Measurements from ENCODE around the gene CCN6.
A peak's percentile ranks its signal among the peaks of the same experiment; 100 is the strongest.

The CCN6 gene

DNA sequence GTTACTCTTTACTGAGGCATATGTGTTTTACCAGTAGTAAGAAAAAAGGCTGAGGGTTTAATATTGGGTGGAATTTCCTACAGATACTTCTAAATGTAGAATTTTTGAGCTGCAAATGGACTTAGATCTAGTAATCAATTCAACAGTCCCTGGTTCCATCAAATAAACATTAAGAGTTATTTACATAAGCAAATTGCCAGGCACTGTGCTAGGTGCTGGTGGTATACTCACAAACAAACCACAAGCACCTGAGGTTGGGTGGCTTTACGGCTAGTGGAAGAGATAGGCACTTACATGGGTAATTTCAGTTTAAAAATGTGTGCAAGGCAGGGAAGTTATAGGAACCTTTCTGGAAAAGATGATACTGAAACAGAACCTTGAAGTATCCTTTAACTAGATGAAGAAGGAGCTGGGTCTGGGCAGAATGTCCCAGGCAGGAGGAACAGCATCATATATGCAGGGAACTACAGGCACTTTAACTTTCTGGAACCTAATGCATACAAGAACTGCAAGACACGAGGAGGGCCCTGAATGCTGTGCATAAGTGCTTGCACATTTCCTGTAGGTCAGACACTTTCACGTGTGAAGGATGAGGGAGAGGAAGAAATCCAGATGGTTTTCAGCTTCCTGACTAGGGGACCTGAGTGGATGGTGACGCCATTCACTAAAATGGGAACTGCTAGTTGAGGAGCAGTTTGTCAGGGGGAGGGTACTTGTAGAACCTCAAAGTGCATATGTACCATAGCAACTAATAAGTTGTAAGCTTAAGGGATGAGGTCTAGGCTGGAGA is 4.5 kb downstream of the CCN6 start:
- 86% methylated on average over 4 of the region's 4 CpGs for WGBS
- H3K9ac ChIP-seq (ENCODE audit: low read depth, low read length), result no peak overlapping the region
- H3K4me3 ChIP-seq (ENCODE audit: low read length), result no peak overlapping the region
- H3K4me1 ChIP-seq (ENCODE audit: insufficient read depth, low read length), result no peaks in the 10 kb centered on the region
- no peaks in the 10 kb centered on the region for H3K9me3 ChIP-seq (ENCODE audit: insufficient read depth, low read depth, low read length)
- H3K27ac ChIP-seq (ENCODE audit: low read depth, low read length), result no peak overlapping the region
- no peaks in the 10 kb centered on the region for H3K36me3 ChIP-seq (ENCODE audit: insufficient read depth, low read length)
- H3K27me3 ChIP-seq (ENCODE audit: insufficient read depth, low read length), result no peaks in the 10 kb centered on the region

- 92% methylated on average over 4 of the region's 4 CpGs for WGBS
- no peaks in the 10 kb centered on the region for H3K27me3 ChIP-seq (ENCODE audit: insufficient read depth, low read length)
- H3K4me1 ChIP-seq (ENCODE audit: insufficient read depth, low read length), result no peaks in the 10 kb centered on the region
- no peaks in the 10 kb centered on the region for H3K36me3 ChIP-seq (ENCODE audit: insufficient read depth, low read length)
- H3K9ac ChIP-seq (ENCODE audit: low read depth, low read length), result no peak overlapping the region
- H3K27ac ChIP-seq (ENCODE audit: low read depth, low read length), result no peak overlapping the region
- no peaks in the 10 kb centered on the region for H3K9me3 ChIP-seq (ENCODE audit: insufficient read depth, low read depth, low read length)
- no peak overlapping the region for H3K4me3 ChIP-seq (ENCODE audit: low read length)
These were observed 7.7 kb downstream of the CCN6 start for GRCh38 chr6:112061605-112062004.

GRCh38 chr6:112062966-112063365 is 9.1 kb downstream of the CCN6 start:
- H3K4me3 ChIP-seq (ENCODE audit: low read length), result no peak overlapping the region
- no peaks in the 10 kb centered on the region for H3K4me1 ChIP-seq (ENCODE audit: insufficient read depth, low read length)
- no peak overlapping the region for H3K27ac ChIP-seq (ENCODE audit: low read depth, low read length)
- no peaks in the 10 kb centered on the region for H3K27me3 ChIP-seq (ENCODE audit: insufficient read depth, low read length)
- H3K36me3 ChIP-seq (ENCODE audit: insufficient read depth, low read length), result no peaks in the 10 kb centered on the region
- H3K9me3 ChIP-seq (ENCODE audit: insufficient read depth, low read depth, low read length), result no peaks in the 10 kb centered on the region
- WGBS, result 92% methylated on average over 2 of the region's 3 CpGs
- H3K9ac ChIP-seq (ENCODE audit: low read depth, low read length), result no peak overlapping the region

DNA sequence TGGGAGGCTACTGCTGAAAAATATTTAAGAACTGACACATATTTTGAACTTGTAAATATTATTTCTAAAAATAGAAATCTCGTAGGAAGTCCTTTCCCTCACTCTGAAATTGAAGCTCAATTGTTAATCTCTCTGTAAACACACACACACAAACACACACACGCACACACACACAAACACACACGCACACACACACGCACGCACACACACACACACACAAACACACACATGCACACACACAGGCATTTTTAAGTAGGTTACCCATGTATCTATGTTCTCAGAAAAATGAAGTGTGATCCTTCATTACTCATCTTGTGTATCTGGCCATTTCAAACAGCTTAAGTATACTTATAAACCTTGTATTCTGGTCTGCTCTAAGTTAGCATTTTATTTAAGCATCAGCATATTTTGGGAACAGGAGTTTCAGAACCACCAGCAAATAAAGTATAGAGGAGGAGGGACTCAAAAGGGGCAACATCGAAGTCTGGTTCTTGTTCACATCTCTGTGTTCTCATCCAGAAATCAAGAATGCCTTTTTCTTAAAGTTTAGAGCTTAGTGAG is 11.6 kb downstream of the CCN6 start:
- WGBS, result 85% methylated on average over 6 of the region's 6 CpGs

GRCh38 chr6:112066606-112067005 is 12.7 kb downstream of the CCN6 start:
- WGBS, result 91% methylated on average over 3 of the region's 3 CpGs
- Histone ChIP-seq H3K4me3 (ENCODE audit: low read length) (no peak overlapping the region), H3K36me3 (ENCODE audit: insufficient read depth, low read length) (peaks cover 21% of the 10 kb centered on the region), H3K27ac (ENCODE audit: low read depth, low read length) (no peak overlapping the region), H3K27me3 (ENCODE audit: insufficient read depth, low read length) (no peaks in the 10 kb centered on the region), H3K9me3 (ENCODE audit: insufficient read depth, low read depth, low read length) (no peaks in the 10 kb centered on the region), H3K4me1 (ENCODE audit: insufficient read depth, low read length) (no peaks in the 10 kb centered on the region), H3K9ac (ENCODE audit: low read depth, low read length) (no peak overlapping the region)

More for the DNA sequence above, 11.6 kb downstream of the CCN6 start:
- H3K4me3 ChIP-seq (ENCODE audit: low read length), result no peak overlapping the region
- no peaks in the 10 kb centered on the region for H3K4me1 ChIP-seq (ENCODE audit: insufficient read depth, low read length)
- H3K27me3 ChIP-seq (ENCODE audit: insufficient read depth, low read length), result no peaks in the 10 kb centered on the region
- no peak overlapping the region for H3K27ac ChIP-seq (ENCODE audit: low read depth, low read length)
- H3K9me3 ChIP-seq (ENCODE audit: insufficient read depth, low read depth, low read length), result no peaks in the 10 kb centered on the region
- H3K9ac ChIP-seq (ENCODE audit: low read depth, low read length), result no peak overlapping the region
- H3K36me3 ChIP-seq (ENCODE audit: insufficient read depth, low read length), result peaks cover 11% of the 10 kb centered on the region

DNA sequence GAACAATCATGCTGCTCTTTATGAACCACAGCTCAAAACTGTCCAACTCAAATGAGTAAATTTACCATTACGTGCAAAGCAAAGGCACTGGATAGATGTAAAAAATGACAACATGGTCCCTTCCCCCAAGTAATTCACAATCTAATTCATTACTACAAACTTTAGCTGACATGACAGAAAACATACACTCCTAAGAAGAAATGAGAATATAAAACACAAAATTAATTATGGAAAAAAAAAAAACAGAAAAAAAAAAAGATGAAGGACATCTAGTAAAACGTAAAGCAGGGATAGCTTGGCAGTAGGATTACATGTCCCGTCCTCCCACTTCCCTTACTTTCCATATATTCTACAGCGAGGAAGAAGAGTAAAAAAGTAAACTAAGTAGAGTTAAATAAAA is 27.7 kb downstream of the CCN6 start:
- WGBS, result 94% methylated on average over 1 of the region's 4 CpGs
- H3K36me3 ChIP-seq (ENCODE audit: insufficient read depth, low read length), result peaks cover 66% of the 10 kb centered on the region
- no peaks in the 10 kb centered on the region for H3K27me3 ChIP-seq (ENCODE audit: insufficient read depth, low read length)
- no peak overlapping the region for H3K27ac ChIP-seq (ENCODE audit: low read depth, low read length)
- H3K9ac ChIP-seq (ENCODE audit: low read depth, low read length), result no peak overlapping the region
- no peak overlapping the region for H3K4me3 ChIP-seq (ENCODE audit: low read length)
- H3K4me1 ChIP-seq (ENCODE audit: insufficient read depth, low read length), result peaks cover 3% of the 10 kb centered on the region; the same call in 1 of the 2 replicates
- no peaks in the 10 kb centered on the region for H3K9me3 ChIP-seq (ENCODE audit: insufficient read depth, low read depth, low read length)

DNA sequence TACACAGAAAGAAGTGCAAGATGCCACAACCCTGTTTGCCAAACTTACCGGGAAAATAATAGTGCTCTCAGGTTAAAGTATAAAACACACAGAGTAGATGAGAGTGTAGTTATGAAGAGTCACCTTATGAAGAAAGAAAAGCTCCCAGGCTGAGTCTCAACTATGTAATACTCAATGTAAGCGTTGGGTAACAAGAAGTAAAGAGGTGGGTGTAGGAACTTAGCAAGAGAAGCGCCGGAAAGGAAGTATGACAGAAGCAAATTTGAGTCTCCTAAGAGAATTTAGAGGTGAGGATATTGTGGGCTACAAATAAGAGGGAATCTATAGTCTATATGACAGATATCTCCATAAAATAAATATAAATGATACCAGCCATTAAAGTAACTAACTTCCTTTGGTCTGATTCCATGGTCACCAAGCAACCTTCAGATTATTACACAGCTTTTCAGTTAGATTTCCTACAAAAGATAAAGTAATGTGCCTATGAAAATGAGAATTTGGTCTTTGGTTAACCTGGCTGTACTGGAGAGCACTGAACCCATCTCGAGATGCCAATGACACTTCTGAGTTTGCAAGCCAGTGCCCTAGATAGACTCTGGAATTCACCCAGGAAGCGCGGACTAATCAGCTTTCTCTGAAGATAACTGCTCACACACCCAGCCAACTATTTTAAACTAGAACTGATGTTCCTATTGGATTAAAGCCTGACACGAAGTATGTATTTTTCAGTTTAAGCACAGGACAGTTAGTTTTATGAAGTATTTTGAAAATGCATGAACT is 31.6 kb downstream of the CCN6 start:
- Histone ChIP-seq H3K9ac (ENCODE audit: low read depth, low read length) (no peak overlapping the region), H3K27me3 (ENCODE audit: insufficient read depth, low read length) (peaks cover 11% of the 10 kb centered on the region; the same call in 1 of the 2 replicates)
- 94% methylated on average over 8 of the region's 8 CpGs for WGBS

DNA sequence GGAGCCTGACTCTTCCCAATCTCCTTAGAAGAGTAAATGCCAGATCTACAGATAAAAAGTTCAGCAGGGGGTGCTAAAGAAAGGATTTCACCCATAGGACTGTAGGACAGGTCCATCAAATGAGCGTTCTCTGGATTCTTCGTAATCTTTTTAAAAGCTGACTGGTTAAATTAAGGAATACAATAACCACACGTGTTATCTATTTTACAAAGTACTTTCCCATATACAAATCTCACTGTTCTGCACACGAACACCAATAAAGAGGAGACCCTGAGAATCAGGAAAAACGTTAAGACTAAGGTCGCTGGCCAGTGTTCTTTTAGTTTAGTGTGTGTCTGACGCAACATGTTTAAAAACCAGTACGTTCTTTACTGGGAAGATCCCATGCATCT is 32.8 kb downstream of the CCN6 start:
- Histone ChIP-seq H3K27me3 (ENCODE audit: insufficient read depth, low read length) (peaks cover 11% of the 10 kb centered on the region; the same call in 1 of the 2 replicates), H3K9me3 (ENCODE audit: insufficient read depth, low read depth, low read length) (no peaks in the 10 kb centered on the region), H3K36me3 (ENCODE audit: insufficient read depth, low read length) (peaks cover 23% of the 10 kb centered on the region), H3K9ac (ENCODE audit: low read depth, low read length) (peak overlapping the region; percentile 82), H3K4me1 (ENCODE audit: insufficient read depth, low read length) (peaks cover 7% of the 10 kb centered on the region; the same call in 1 of the 2 replicates), H3K27ac (ENCODE audit: low read depth, low read length) (peak overlapping the region; percentile 73), H3K4me3 (ENCODE audit: low read length) (peak overlapping the region; percentile 93)
- under 1% methylated on average over 8 of the region's 8 CpGs for WGBS

More for the DNA sequence above, 31.6 kb downstream of the CCN6 start:
- Histone ChIP-seq H3K4me1 (ENCODE audit: insufficient read depth, low read length) (peaks cover 7% of the 10 kb centered on the region; the same call in 1 of the 2 replicates), H3K27ac (ENCODE audit: low read depth, low read length) (no peak overlapping the region), H3K4me3 (ENCODE audit: low read length) (no peak overlapping the region), H3K9me3 (ENCODE audit: insufficient read depth, low read depth, low read length) (no peaks in the 10 kb centered on the region), H3K36me3 (ENCODE audit: insufficient read depth, low read length) (peaks cover 31% of the 10 kb centered on the region)

- peak within 1 kb of the TSS; percentile 73 for H3K27ac ChIP-seq (ENCODE audit: low read depth, low read length)
- H3K9me3 ChIP-seq (ENCODE audit: insufficient read depth, low read depth, low read length), result no peaks in the 10 kb centered on the region
These were observed 33.4 kb downstream of the CCN6 start, which contains the start of the genes FAM229B and TUBE1 for GRCh38 chr6:112087136-112087911. FAM229B (plus strand) TSS chr6:112087591; CDS start chr6:112099284, 11,693 bp downstream. TUBE1 (minus strand) TSS chr6:112087482; CDS start chr6:112087434, 48 bp downstream.

DNA sequence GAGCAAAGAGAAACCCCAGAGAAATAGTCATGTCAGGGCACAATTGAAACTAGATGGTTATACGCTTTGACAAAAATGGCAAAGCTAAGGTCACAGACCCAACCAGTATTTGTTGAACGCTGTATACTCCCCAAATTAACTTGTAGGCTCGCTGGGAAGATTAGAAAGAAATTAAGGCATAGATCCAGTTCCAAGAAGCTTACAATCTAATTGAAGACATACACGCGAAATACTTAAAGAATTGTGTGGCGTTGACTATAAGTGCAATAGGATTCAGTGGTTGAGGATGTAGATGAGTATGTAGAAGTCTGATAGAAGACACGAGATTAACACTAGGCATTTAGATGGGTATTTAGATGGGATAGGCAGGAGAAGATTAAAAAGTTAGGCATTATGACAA is 34.0 kb downstream of the CCN6 start:
- Histone ChIP-seq H3K27me3 (ENCODE audit: insufficient read depth, low read length) (peaks cover 11% of the 10 kb centered on the region; the same call in 1 of the 2 replicates), H3K9ac (ENCODE audit: low read depth, low read length) (peak overlapping the region; percentile 56), H3K4me3 (ENCODE audit: low read length) (peak overlapping the region; percentile 93), H3K27ac (ENCODE audit: low read depth, low read length) (no peak overlapping the region), H3K4me1 (ENCODE audit: insufficient read depth, low read length) (peaks cover 7% of the 10 kb centered on the region; the same call in 1 of the 2 replicates), H3K36me3 (ENCODE audit: insufficient read depth, low read length) (peaks cover 21% of the 10 kb centered on the region), H3K9me3 (ENCODE audit: insufficient read depth, low read depth, low read length) (no peaks in the 10 kb centered on the region)
- WGBS, result 44% methylated on average over 7 of the region's 7 CpGs

More at GRCh38 chr6:112087136-112087911, 33.4 kb downstream of the CCN6 start, which contains the start of the genes FAM229B and TUBE1:
- peak within 1 kb of the TSS; percentile 93 for H3K4me3 ChIP-seq (ENCODE audit: low read length)
- WGBS, result under 1% methylated on average over 60 of the region's 60 CpGs
- H3K27me3 ChIP-seq (ENCODE audit: insufficient read depth, low read length), result peaks cover 11% of the 10 kb centered on the region; the same call in 1 of the 2 replicates
- peak within 1 kb of the TSS; percentile 82 for H3K9ac ChIP-seq (ENCODE audit: low read depth, low read length)
- peaks cover 23% of the 10 kb centered on the region for H3K36me3 ChIP-seq (ENCODE audit: insufficient read depth, low read length)
- peaks cover 7% of the 10 kb centered on the region; the same call in 1 of the 2 replicates for H3K4me1 ChIP-seq (ENCODE audit: insufficient read depth, low read length)
